GM10266 (cell line): ENCODE data around the gene TRIM72.
"Not testable (repeated sequence)": the region's sequence is repeated elsewhere in the genome, so short reads cannot be mapped to it uniquely, and the experiment has no call there.

Experiments used
- DNase-seq: peaks from one replicate; pipeline ENCODE4 v3.0.0; 2012; ENCODE audit errors: extremely low spot score
- TF ChIP-seq, protein P1 (sequence below): IDR thresholded peaks from 2 replicates; pipeline ENCODE4 v1.5.1; 2012; ENCODE audit warnings: mild to moderate bottlenecking, low read depth; ENCODE audit not compliant: control insufficient read depth, insufficient read depth; ENCODE audit errors: missing control alignments

TRIM72 gene

GRCh38 chr16:31191697-31192428, 22.1 kb upstream of the TRIM72 start:
- TF ChIP-seq, protein P1, sequence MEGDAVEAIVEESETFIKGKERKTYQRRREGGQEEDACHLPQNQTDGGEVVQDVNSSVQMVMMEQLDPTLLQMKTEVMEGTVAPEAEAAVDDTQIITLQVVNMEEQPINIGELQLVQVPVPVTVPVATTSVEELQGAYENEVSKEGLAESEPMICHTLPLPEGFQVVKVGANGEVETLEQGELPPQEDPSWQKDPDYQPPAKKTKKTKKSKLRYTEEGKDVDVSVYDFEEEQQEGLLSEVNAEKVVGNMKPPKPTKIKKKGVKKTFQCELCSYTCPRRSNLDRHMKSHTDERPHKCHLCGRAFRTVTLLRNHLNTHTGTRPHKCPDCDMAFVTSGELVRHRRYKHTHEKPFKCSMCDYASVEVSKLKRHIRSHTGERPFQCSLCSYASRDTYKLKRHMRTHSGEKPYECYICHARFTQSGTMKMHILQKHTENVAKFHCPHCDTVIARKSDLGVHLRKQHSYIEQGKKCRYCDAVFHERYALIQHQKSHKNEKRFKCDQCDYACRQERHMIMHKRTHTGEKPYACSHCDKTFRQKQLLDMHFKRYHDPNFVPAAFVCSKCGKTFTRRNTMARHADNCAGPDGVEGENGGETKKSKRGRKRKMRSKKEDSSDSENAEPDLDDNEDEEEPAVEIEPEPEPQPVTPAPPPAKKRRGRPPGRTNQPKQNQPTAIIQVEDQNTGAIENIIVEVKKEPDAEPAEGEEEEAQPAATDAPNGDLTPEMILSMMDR = no peak
- DNase-seq = no peak

DNA sequence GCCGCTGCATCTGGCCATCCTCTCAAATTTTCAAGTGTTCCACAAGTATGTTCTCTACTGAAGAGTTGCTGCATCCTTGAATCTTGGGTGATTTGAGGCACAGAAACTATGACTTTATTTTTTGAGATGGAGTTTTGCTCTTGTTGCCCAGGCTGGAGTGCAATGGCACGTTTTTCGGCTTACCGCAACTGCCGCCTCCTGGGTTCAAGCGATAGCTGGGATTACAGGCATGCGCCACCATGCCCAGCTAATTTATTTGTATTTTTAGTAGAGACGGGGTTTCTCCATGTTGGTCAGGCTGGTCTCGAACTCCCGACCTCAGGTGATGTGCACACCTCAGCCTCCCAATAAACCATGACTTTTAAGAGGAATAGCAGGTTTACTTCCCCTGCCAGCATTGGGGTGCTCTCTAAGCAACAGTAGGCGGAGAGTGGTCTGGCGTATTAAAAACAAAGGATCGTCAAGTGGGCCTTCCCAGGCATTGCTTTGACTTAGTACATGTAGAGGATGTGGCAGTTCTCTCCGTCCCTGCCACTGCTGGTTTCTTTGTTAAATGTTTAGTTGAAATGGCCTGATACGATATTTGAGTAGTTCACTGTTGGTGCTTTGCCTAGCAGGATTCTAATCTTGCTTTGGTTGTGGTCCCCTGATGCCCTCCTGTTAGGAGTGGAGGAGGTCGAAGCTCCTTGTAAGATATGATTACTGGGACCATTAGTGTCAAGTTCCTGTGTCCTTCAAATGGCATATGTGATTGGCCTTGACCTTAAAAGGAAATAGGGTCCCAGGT, 20.9 kb upstream of the TRIM72 start:
- TF ChIP-seq, protein P1 = no peak
- DNase-seq = no peak

GRCh38 chr16:31193874-31194273, 20.0 kb upstream of the TRIM72 start:
- no peak for DNase-seq
- TF ChIP-seq, protein P1 = no peak

DNA sequence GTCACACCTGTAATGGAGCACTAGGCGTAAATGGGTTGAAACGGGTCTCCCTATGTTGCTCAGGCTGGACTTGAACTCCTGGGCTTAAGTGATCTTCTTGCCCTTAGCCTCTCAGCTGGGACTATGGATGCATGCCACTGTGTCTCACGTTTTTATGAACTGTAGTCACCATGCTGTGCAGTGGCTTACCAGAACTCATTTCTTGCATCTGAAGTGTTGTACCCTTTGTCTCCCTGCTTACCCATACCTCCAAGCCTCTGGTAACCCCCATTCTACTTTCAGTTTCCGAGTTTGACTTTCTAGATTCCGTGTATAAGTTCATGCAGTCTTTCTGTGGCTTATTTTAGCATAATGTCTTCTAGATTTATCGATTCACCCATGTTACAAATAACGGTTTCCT, 19.0 kb upstream of the TRIM72 start:
- DNase-seq = no peak
- TF ChIP-seq, protein P1 = no peak

GRCh38 chr16:31195861-31196260, 18.1 kb upstream of the TRIM72 start:
- not testable (repeated sequence) for DNase-seq

DNA sequence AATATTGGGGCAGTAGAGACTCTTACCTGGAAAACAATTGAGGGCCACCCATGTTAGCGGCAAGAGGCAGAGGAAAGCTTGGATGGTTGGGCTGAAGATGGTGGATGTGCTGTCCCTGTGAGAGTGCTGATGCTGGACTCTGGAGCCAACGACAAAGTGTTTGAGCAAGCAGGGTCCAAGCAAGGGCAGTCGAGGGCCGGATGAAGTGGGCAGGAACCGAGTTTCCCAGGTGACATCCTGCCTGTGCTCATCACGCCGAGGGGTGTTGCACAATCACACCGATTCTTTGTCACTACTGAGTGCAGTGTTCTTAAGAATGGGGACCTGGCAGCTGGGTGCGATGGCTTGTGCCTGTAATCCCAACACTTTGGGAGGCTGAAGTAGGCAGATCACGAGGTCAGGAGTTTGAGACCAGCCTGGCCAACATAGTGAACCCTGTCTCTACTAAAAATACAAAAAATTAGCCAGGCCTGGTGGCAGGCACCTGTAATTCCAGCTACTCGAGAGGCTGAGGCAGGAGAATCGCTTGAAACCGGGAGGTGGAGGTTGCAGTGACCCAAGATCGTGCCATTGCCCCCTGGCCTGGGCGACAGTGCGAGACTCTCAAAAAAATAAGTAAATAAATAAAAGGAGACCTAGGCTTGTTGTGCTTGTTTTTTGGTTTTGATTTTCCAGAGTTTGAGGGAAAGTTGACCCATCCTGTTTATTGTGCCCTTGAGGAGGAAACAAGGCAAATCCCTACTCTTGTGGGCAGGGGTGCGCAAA, 17.4 kb upstream of the TRIM72 start:
- no peak for DNase-seq
- TF ChIP-seq, protein P1 = no peak

- DNase-seq = no peak
- TF ChIP-seq, protein P1 = no peak
Observed at GRCh38 chr16:31198207-31198882, 15.6 kb upstream of the TRIM72 start.
